Panc1 (cell line): ENCODE measurements around the gene SLC39A8.

Experiments used
- CTCF ChIP-seq: fragments of 450-650 bp; IDR thresholded peaks from 2 replicates; pipeline ENCODE4 v1.5.1; 2017; ENCODE audit warnings: mild to moderate bottlenecking
- SIN3A ChIP-seq: IDR thresholded peaks from 2 replicates; pipeline ENCODE4 v1.6.1; 2012; ENCODE audit warnings: low read depth, mild to moderate bottlenecking, low read length, moderate library complexity, borderline replicate concordance; ENCODE audit not compliant: insufficient read depth
- TCF7L2 ChIP-seq: IDR thresholded peaks from 2 replicates; pipeline ENCODE4 v1.6.1; 2011; ENCODE audit warnings: mild to moderate bottlenecking, low read depth, low read length, inconsistent platforms

- TF ChIP-seq CTCF, result no peak
- TF ChIP-seq TCF7L2, result no peak
- no peak for TF ChIP-seq SIN3A
Observed at GRCh38 chr4:102316585-102316984, 28.7 kb downstream of the SLC39A8 start.
